GM19452 (cell line): ENCODE measurements around the gene GRM3.
"Not testable (repeated sequence)": the region's sequence is repeated elsewhere in the genome, so short reads cannot be mapped to it uniquely, and the experiment has no call there.

ENCODE experiments used
- ATAC-seq: cut with Tn5 transposase; IDR thresholded peaks from one replicate; pipeline ENCODE4 v1.9.1; 2021; ENCODE audit not compliant: unreplicated experiment

GRM3 gene

DNA sequence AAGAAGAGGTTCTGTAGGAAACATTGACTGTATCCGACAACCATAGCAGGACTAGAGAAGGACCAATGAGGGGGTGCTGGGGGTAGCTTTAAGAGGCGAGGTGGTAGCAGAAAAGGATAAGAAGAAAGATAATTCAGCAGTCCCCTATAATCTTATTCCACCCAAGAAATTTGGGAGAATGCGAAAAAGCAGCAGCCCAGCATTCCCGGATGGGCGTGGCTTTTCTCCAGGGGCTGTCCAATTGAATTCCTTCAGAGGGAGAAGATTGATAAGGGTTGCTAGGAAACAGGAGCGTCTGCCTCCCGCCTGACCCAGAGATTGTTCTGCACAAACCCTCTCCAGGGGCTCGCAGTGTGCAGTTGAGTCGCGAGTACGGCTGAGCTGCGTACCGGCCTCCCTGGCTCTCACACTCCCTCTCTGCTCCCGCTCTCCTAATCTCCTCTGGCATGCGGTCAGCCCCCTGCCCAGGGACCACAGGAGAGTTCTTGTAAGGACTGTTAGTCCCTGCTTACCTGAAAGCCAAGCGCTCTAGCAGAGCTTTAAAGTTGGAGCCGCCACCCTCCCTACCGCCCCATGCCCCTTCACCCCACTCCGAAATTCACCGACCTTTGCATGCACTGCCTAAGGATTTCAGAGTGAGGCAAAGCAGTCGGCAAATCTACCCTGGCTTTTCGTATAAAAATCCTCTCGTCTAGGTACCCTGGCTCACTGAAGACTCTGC lies at the start of gene GRM3:
GRM3 (plus strand) TSS at position 349 of the 721 bp plus-strand sequence. CDS start 121,237 bp downstream, outside the sequence.
- ATAC-seq, result no peak

DNA sequence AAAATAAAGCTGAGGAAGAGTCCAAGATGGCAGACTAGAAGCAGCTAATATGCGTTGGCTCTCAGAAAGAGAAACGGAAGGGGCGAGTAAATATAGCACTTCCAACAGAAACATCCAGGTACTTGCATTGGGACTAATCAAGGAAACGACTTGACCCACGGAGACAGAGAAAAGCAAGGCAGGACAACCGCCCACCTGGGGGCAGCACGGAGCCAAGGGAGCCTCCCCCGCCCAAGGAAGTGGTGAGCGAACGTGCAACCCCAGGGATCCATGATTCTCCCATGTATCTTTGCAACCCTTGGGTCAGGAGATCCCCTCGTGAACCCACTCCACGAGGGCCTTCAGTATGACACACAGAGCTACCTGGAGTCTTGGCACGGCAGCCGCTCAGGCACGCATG lies 45.4 kb upstream of the GRM3 start:
- no peak for ATAC-seq

DNA sequence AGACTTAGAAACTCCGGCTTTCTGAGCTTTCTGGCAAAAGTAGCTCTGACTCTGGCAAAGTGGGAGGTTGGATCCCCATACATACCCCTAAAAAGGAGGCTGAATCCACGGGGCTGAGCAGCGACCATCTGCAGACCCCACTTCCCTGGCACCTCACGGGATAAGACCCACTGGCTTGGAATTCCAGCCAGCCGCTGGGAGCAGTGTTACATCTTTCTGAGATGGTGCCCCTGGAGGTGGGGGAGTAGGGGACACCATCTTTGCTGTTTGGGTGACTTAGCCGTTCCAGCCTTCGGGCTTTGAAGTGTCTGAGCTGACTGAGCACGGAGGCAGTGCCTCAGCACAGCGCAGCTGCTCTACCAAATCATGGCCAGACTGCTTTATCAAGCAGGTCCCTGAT lies 45.0 kb upstream of the GRM3 start:
- ATAC-seq, result no peak

DNA sequence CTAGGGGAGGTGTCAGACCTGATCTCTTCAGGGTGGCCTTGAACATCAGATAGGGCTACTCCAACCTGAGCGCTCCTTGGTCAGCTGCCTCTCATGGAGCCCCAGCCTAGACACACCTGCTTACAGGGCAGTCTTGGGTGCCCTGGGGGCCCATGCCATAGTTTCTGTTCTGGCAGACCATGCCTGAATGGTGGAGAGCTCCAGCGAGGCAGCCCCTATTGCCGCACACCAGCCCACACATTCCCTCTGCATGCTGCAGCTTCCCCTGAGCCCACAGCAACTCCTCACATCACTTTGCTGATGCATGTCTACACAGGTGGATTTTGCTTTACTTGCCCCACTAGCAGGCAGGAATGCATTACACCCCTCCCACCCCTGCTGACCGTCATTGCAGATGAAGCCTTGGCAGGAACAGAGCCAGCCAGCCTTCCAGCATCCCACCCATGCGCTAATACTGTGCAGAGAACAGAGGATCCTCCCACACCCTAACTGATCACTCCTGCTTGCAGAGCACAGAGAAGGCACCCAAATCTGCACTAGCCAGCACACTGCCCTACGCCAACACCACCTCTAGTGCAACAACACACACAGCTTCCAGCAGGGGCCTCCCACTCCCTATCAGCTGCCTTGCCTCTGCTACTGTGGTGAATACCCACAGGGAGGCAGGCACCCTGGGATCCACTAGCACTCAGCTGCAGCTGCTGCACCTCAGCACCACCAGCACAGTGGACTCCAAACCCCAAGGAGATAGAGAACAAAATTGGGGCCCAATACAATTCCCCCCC lies 43.0 kb upstream of the GRM3 start:
- ATAC-seq, result no peak

DNA sequence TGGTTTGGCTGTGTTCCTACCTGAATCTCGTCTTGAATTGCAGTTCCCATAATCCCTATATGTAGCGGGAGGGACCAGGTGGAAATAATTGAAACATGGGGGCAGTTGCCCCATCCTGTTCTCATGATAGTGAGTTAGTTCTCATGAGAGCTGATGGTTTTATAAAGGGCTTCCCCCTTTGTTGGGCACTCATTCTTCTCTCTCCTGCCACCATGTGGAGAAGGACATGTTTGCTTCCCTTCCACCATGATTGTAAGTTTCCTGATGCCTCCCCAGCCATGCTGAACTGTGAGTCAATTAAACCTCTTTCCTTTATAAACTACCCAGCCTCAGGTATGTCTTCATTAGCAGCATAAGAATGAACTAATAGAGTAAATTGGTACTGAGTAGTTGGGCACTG lies 28.0 kb upstream of the GRM3 start:
- not testable (repeated sequence) for ATAC-seq

DNA sequence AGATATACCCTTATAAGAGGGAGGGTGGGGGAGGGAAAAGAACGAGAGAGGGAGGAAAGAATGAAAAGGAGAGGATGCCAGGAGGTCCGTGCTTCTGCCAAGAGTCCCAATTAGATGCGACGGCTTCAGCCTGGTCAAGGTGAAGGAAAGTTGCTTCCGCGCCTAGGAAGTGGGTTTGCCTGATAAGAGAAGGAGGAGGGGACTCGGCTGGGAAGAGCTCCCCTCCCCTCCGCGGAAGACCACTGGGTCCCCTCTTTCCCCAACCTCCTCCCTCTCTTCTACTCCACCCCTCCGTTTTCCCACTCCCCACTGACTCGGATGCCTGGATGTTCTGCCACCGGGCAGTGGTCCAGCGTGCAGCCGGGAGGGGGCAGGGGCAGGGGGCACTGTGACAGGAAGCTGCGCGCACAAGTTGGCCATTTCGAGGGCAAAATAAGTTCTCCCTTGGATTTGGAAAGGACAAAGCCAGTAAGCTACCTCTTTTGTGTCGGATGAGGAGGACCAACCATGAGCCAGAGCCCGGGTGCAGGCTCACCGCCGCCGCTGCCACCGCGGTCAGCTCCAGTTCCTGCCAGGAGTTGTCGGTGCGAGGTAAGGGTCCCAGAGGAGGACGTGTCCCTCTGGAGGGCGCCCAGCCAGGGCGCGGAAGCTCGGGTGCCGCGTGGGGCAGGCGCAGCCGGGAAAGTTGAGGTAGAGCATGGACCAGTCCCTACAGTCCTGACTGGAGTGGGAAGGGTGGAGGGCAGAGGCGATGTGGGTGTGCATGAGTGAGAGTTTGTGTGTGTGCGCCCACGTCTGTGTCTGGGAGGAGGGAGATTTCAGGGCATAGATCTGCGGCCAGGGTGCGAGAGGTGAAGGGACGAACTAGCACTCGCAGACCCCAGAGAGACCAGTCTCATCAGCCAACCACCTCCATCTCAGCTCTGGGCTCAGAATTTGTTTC lies 844 bp downstream of the GRM3 start:
- ATAC-seq, result no peak

DNA sequence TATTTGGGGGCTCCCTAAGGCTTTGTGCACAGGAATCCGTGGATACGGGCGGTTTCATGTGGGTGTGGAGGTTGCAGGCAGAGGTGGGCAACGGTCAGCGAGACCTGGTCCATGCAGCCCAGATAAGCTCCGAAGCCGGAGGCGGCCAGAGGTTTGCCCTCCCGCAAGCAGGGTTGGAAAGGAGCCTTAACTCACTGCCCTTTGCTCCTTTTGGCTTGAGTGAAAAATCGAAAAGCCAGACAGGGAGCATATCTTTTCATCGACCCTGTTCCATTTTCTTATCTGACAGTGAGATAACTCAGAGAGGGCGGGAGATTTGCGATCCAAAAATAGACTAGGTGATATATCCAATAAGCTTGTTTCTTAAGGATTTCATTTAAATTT lies 1.5 kb downstream of the GRM3 start:
- no peak for ATAC-seq

DNA sequence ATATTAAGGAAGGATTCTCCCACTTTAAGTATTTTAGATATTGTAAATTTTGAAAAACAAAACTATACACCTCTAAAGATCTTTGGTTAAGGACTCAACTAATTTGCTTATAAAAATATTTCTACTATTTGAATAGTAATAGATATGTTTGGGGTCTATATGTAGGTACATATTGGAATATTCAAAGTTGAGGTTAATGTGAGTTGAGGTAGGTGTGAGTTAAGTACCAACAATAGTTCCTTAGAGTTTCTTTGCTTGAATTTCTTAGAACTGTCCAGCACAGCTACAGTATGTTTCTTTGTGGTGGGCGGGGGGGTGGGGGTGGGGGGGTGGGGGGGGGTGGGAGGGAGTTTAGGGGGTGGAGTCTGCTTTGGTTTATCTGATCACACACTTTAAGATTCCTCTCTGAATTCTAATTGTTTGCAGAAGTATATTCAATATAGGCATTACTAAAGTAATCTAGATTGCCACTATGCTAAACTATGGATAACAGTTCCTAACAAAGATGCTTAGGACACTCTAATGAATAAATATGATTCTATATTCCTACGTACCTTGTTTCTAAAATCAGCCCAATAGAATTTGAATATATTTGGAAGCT lies 2.1 kb downstream of the GRM3 start:
- no peak for ATAC-seq

DNA sequence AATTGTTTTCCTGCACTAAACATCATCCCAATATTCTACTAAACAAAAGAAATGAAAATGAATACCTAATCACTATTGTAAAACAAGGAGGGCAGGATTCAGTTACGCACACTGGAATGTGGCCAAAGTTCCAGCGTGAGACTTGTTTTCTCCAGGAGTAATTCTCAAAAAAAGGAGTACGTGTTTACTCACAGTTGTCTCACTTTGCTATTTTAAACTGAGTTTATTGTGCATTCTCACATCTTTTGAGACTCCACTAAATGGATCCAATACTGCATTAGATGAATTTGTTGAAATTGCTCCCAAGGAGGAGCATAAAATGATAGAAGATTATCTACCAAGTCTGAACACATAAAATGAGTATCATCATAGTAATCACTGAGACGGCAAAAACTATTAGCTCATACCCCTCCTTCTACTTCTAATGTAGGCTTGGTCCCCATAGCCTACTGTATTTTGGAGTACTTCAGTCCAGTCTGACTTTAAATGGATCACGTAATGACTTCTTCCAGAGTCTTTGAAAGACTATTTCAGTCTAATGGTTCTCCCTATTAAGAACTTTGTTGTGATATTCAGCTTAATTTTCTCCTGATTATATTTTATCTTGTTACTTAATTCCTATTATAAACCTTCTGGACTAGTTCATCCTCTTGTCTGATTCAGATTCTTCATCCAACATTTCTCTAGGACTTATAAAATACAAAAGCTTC lies 3.8 kb downstream of the GRM3 start:
- no peak for ATAC-seq

DNA sequence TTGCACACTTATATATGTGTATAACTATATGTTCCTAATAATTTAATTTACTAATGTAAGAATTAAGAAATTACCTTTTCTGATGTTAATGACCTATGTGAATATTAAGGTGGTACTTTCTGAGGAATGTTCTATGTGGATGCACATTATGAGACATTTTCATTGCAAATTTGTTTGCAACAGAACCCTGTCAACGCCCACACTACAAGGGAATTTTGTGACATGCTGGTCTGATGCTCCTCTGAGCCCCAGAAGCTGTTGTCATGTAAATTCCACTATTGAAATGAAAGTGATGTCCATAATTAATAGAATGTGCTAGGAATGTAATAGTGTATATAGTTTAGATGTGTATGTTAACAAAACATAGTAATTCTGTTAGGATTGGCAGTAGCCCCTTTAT lies 4.5 kb downstream of the GRM3 start:
- ATAC-seq, result no peak

DNA sequence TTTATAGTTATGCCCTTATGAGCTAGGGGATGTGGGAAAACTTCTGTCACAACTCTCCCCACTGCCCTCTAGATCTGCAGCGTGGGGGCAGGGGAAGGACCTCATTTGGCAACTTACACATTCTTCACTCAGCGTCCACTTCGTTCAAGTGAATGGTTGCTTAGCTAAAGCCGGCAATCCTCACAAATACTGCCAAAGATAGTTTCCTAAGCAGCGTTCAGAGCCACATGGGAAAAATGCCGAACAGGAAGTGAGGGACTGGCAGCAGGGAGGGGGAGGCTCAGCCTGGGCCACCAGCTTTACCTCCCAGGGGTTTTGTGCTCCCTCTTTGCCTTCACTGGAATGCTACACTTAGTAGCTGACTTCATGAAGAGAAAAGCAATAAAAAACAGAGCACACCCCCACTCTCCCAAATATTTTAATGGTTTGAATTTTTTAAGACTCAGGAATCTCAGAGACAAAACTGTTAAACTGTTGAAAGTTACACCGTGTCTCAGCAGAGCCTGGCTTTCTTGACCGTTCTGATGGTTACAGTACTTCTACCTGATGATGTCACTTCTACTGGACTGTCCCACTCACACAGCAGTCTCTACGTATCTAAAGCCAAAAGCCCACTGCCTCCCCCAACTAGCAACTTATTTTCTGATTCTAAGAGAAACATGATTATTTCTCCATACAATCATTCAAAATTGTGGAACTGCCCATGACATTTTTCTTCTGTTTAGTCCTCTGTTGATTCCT lies 10.4 kb downstream of the GRM3 start:
- ATAC-seq, result no peak

DNA sequence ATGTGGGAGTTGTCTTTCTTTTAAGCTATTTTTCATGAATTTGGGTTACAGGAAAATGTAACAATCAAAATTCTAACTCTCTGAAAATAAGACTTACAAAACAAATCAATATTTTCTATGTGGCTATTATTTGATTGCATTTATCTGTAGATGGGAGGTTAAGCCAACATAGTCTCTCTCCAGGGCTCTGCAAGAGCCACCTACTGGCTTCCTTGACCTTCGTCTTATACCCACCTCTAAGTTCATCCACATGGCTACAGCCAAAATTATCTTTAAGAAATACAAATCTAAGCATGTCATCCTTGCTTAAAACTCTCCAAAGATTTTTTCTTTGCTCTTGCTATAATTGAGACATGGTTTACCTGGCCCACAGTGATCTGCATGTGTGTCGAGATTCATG lies 14.2 kb downstream of the GRM3 start:
- no peak for ATAC-seq

DNA sequence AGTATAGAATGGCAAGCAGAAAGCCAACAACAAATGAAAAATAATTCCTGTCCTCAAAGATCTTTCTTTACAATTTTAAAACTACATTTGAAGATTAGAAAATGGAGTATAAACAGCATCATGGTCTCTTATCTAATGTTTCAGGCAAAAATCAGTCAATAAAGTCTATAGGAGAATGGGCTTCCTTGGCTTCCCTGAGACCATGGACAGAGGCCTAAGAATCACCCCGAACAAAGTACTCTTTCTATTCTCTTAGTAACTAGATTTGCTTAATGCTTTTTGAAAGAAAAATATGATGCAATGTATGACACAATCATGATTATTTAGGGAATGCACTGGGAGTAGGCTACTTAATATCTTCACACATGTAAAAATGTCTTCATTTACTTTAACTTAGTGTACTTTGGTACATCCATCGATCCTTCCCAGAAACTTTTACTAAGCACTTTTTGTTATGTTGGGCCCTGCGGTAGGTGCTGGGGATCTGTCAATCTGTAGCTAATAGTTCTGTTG lies 17.3 kb downstream of the GRM3 start:
- no peak for ATAC-seq

DNA sequence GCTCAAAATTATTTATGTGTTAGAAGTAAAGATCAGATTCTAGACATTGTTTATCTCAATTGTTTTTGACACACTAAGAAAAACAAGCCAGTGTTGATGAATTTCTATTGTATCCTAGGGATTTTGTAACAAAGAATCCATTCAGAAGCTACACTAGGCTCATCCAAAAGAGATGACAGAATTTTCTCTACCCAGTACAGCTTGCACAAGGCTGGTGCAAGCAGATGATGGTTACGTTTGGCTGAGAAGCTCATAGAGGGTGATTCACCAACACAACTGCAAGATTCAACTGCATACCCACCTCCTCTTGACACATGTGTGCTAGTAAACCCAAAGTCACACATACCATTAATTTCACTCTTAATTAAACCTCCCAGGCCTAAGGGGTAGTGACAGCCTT lies 20.8 kb downstream of the GRM3 start:
- ATAC-seq, result no peak

DNA sequence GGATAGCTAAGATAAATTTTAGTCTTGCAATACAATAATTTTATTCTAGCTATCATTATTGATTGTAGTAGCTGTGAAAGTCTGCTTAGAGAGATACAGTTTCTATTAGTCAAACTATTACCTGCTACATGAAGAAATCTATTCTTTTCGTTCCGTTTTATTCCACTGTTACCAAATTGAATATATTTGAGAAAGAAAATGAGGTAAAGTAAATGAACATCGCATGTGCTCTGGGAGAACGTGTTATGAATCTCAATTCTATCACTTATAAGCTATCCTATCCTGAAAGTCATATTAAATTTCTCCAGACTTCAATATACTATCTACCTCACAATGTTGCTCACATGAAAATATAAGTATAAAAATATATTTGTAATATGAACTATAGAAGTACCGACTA lies 21.3 kb downstream of the GRM3 start:
- ATAC-seq, result no peak

DNA sequence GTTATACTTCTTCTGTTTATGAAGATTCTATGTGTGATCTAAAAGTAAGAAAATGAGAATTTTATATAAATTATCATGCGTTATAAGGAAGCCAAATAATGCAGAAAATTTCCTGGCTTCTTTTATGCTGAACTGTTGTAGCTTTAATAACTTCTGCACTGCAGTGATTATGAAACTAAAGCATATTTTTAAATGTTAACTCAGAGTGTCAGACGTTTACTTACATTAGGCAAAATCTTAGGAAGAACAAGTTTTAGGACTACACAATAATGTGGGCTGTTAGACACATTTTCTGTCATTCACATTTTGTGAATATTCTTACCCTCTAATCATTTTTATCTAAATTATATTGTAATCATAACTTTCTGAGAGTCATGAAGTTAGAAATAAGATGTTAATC lies 22.0 kb downstream of the GRM3 start:
- ATAC-seq, result no peak

DNA sequence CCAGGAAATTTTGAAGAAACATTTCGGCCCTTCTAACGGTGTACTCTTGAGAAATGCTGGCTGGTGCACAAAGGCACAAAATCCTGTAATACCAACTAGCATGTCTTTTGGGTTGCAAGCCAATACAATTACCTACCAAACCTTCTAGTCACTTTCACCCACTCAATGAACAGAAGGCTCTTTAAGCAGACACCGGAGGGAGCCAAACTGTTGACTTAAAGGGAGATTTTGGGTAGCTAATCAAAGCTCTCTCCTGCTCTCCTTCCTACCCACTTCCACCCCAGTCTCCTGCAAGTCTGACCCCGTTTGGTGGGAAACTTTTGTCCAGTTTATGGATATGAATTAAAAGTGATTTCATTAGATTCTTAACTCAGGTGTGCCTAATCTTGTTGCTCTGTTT lies 24.0 kb downstream of the GRM3 start:
- no peak for ATAC-seq

DNA sequence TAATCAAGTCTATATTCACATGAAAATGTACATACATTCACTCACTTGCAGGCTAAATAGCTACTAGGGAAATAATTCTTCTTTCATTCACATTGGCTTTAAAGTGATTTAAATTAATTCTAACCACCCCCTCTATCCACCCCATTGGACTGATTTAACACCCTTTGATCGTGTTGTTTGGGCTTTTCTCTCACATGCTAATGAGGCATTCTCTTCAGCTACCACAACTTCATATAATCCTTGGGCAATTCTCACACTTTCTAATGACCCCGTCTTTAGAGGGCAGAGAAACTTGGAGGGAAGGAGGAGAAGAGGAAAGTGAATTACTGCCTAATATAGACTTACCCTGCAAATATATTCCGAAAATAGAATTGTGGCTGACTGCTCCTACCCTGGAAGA lies 24.6 kb downstream of the GRM3 start:
- no peak for ATAC-seq

DNA sequence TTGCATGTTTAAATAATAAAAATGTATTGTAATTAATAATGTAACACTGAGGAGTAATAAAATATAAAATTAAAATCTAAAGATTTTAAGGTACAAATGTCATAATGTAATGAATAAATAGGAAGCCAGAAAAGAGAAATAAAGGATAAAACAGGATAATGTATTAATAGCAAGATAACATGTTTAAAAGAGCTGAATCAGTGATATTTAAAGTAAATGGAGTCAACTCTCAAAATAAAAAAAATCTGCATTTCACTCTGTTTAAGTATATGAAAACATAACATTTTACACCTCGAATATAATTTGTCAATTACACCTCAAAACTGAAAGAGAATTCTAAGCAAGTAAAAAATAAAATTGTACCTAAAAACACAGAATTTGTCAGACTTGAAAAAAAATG lies 44.1 kb downstream of the GRM3 start:
- no peak for ATAC-seq

DNA sequence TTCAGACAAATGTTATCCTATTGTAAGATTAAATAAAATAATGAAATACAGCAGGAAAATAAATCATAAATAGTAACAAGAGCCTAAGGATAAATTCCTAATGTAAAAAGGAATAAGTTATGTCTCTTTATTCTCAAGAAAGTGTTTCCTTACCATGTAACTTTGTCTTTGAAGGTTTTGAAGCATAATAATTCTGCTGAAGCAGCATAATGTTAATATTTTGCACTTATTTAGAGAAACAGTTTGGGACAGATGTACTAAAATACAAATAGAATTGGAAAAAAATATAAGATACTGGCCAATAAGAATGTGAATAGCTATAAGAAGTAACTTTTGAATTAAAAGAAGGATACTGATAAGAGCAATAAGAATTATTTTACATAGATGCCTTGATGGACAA lies 45.7 kb downstream of the GRM3 start:
- ATAC-seq, result no peak
